HG02885 (cell line): ENCODE data around the gene CAMK2G.
A peak's percentile ranks its signal among the peaks of the same experiment; 100 is the strongest.
"Not testable (repeated sequence)": the region's sequence is repeated elsewhere in the genome, so short reads cannot be mapped to it uniquely, and the experiment has no call there.

Source experiments
- ATAC-seq: cut with Tn5 transposase; IDR thresholded peaks from one replicate; pipeline ENCODE4 v1.9.1; 2021; ENCODE audit warnings: mild to moderate bottlenecking; ENCODE audit not compliant: unreplicated experiment, poor library complexity

Gene CAMK2G

DNA sequence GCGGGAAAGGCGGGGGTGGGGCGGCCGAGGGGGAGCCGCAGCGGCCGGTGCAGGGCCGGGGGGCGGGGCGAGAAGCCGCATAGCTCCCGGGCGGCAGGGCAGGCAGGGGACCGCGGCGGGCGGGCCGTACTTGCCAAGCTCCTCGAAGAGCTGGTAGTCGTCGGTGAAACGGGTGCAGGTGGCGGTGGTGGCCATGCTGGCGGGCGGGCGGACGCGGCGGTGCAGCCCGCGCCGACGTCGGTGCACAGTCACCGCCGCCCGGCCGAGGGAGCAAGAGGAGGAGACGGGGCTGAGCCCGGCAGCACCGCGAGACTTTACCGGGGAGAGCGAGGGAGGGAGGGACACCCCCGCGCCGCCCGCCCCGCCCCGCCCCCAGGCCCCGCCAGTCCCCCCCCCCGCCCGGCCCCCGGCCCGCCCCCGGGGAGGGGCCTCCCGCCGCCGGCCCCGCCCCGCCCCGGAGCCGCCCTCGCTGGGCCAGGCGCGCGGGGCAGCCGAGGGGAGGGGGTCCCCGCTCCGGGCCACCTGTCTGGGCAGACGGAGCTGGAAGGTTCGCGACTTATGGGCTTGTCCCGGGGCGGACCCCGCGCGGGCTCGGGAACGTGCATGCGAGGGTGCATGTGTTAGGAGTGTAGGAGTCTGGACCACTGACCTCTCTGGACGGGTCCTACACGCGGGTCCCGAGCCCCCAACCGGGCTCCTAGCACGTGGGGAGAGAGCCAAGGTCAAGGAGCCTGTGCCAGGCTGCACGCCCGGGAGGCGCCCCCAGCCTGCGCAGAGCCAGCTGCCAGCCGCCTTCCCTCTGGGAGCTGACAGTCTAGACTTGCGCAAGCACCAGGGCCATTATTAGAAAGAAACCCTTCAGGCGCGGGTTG, at the start of gene CAMK2G:
TSS of gene CAMK2G (minus strand) at position 289 of the 872 bp plus-strand sequence. CDS start at position 195, 94 bp downstream.
- peak; percentile 90 for ATAC-seq

GRCh38 chr10:73922864-73923133, 48.4 kb upstream of the CAMK2G start:
- no peak for ATAC-seq

- ATAC-seq, result no peak
Observed at GRCh38 chr10:73922007-73922863, 47.9 kb upstream of the CAMK2G start.

DNA sequence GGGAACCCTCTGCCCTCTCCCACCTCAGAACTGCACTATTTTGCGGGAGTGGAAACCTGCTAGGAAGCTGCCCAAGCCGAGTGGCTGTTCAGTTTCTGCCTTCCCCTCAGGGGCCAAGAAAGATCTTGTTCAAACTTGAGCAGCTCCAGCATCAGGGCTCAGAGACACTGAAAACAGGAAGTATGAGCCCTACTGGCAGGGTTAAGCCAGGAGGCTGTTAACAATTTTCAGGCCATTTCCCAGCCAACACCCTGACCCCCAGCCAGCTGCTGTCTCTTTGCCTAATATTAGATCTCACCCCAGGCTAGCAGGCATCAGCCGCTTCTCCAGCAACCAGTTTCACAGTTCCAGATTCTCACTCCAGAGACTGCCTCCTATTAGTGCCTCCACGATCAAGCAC, 45.7 kb upstream of the CAMK2G start:
- ATAC-seq, result no peak

DNA sequence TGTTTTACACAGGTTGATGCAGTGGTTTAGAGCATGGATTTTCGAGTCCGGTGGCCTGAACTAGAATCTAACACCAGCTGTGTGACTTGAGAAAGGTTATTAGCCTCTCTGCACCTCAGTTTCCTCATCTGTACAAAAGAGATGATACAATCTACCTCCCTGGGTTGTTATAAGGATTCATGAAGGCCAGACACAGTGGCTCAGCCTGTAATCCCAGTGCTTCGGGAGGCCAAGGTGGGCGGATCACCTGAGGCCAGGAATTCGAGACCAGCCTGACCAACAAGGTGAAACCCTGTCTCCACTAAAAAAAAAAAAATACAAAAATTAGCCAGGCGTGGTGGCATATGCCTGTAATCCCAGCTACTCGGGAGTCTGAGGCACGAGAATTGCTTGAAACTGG, 45.1 kb upstream of the CAMK2G start:
- not testable (repeated sequence) for ATAC-seq

DNA sequence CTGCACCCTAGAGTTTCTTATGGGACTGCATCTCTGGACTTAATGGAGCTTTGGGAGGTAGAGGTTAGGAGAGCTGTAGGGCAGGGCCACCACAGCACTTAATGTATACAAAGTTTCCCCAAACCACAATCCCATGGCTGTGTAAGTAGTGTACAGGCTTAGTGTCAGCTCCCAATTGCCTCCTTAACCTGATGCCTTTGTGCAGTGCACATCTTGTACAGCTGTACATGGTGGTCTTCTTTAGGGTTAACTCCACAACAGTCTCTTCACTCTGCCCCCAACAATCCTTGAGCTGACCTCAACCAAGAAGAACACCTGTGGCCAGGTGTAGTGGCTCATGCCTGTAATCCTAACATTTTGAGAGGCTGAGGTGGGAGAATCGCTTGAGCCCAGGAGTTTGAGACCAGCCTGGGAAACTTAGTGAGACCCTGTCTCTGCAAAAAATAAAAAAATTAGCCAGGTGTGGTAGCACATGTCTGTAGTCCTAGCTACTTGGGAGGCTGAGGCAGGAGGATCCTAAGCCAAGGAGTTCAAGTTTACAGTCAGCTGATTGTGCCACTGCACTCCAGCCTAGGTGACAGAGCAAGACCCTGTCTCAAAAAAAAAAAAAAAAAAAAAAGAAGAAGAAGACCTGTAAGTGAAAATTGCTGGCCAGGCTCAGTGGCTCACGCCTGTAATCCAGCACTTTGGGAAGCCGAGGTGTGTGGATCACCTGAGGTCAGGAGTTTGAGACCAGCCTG, 43.4 kb upstream of the CAMK2G start:
- ATAC-seq, result no peak

- no peak for ATAC-seq
Observed at GRCh38 chr10:73916761-73917470, 42.6 kb upstream of the CAMK2G start.

- ATAC-seq, result no peak
Observed at GRCh38 chr10:73915206-73915851, 41.0 kb upstream of the CAMK2G start.

- no peak for ATAC-seq
Observed at GRCh38 chr10:73914036-73914435, 39.7 kb upstream of the CAMK2G start.

DNA sequence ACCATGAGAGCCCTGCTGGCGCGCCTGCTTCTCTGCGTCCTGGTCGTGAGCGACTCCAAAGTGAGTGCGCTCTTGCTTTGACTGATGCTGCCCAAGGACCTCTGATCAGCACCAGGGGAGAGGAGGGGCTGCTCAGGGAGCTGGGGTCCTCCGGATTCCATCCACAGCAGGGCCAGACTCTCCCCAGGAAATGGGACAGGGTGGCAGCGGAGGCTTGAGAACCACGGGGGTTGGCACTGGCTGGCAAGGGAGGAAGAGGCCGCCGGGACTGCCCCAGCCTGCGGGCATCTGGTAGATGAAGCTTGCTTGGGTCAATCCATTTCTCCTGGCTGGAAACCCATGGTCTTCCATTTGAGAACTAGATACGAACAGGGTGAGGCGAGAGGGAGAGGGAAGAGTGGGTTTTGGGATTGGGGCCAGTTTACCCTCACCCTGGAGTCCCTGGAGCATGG, 37.2 kb upstream of the CAMK2G start:
- no peak for ATAC-seq

- ATAC-seq, result no peak
Observed at GRCh38 chr10:73910764-73911552, 36.6 kb upstream of the CAMK2G start, which contains the start of gene PLAU. Gene PLAU (plus strand): TSS chr10:73911132. CDS start chr10:73911556, 424 bp downstream.

- ATAC-seq, result no peak
Observed at GRCh38 chr10:73910401-73910763, 36.0 kb upstream of the CAMK2G start.

- no peak for ATAC-seq
Observed at GRCh38 chr10:73909540-73910115, 35.3 kb upstream of the CAMK2G start.

GRCh38 chr10:73908853-73909539, 34.6 kb upstream of the CAMK2G start:
- ATAC-seq, result peak; percentile 50

DNA sequence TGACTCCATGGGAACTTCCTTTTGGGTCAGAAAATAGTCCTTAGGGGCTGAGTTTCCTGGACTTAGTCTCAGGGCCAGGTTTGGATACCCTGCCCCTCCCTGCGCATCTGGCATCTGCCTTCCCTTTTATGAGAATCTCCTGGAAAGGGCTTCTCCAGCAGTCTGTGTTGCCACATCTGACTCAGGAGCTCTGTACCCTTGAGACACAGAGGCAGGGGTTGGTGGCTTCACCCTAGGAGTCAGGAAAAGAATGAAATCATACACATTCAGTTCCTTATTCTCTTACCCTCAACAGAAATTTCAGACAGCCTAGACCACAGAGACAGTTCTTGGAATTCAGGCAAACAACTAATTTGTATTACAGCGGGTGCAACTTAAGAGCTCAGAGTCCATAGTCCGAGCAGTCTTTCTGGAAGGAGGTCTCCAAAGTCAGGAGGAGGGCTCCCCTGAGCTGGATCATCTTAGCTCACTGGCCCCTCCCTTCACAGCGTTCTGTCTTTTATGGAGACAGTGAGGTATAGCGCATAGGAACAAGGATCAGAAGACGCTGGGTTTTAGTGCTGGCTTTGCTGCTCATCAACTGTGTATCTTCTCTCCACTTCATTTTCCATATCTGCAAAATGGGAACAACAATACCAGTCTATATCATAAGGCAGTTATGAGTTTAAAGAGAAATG, 33.6 kb upstream of the CAMK2G start:
- no peak for ATAC-seq

- ATAC-seq, result no peak
Observed at GRCh38 chr10:73906524-73907447, 32.4 kb upstream of the CAMK2G start.
